OCI-LY1 (cell line): Measurements from ENCODE around the gene PARD3.

Experiments
- H2AFZ ChIP-seq: fragments of 200-600 bp; sonication (generic), shearing (Covaris generic); 2 replicates; pipeline ENCODE4 v1.6.0; 2014; ENCODE audit warnings: antibody characterized with exemption, mild to moderate bottlenecking, low read length
- H3F3A ChIP-seq: fragments of 200-600 bp; sonication (generic), shearing (Covaris generic); 2 replicates; pipeline ENCODE4 v1.6.0; 2014; ENCODE audit warnings: mild to moderate bottlenecking, antibody characterized with exemption, low read length, moderate library complexity; ENCODE audit not compliant: insufficient read depth
- H3K27ac ChIP-seq: fragments of 200-600 bp; sonication (generic); 2 replicates; pipeline ENCODE4 v1.5.1; 2014; ENCODE audit warnings: low read length, mixed run types, mild to moderate bottlenecking, low read depth; ENCODE audit not compliant: poor library complexity, severe bottlenecking
- H3K27me3 ChIP-seq: fragments of 200-600 bp; sonication (generic); 2 replicates; pipeline ENCODE4 v1.6.0; 2014; ENCODE audit warnings: antibody characterized with exemption, mild to moderate bottlenecking, low read length, moderate library complexity; ENCODE audit not compliant: insufficient read depth
- H3K36me3 ChIP-seq: fragments of 200-600 bp; sonication (generic); 2 replicates; pipeline ENCODE4 v1.6.1; 2014; ENCODE audit warnings: mild to moderate bottlenecking, antibody characterized with exemption, low read length, moderate library complexity, mixed read lengths; ENCODE audit not compliant: insufficient read depth
- H3K4me1 ChIP-seq: fragments of 200-600 bp; sonication (generic); 2 replicates; pipeline ENCODE4 v1.5.1; 2014; ENCODE audit warnings: mild to moderate bottlenecking, low read length, moderate library complexity; ENCODE audit not compliant: insufficient read depth, severe bottlenecking
- H3K4me2 ChIP-seq: fragments of 200-600 bp; sonication (generic), shearing (Covaris generic); 2 replicates; pipeline ENCODE4 v1.6.1; 2014; ENCODE audit warnings: low read length
- H3K4me3 ChIP-seq: fragments of 200-600 bp; sonication (generic); 2 replicates; pipeline ENCODE4 v1.5.1; 2014; ENCODE audit warnings: low read length, low read depth, mild to moderate bottlenecking, mixed read lengths; ENCODE audit not compliant: poor library complexity, severe bottlenecking
- H3K79me2 ChIP-seq: fragments of 200-600 bp; shearing (Covaris generic); 2 replicates; pipeline ENCODE4 v1.6.1; 2016; ENCODE audit warnings: mixed run types, low read length, mixed read lengths; ENCODE audit not compliant: insufficient read depth
- H3K9ac ChIP-seq: fragments of 200-600 bp; sonication (generic), shearing (Covaris generic); 2 replicates; pipeline ENCODE4 v1.6.1; 2014; ENCODE audit warnings: mild to moderate bottlenecking, low read length, mixed read lengths
- H3K9me2 ChIP-seq: fragments of 200-600 bp; sonication (generic), shearing (Covaris generic); 2 replicates; pipeline ENCODE4 v1.6.1; 2014; ENCODE audit warnings: low read depth, mild to moderate bottlenecking, low read length, mixed read lengths
- H3K9me3 ChIP-seq: fragments of 200-600 bp; shearing (Covaris generic); 2 replicates; pipeline ENCODE4 v1.6.1; 2014; ENCODE audit warnings: low read length, mixed read lengths
- H4K20me1 ChIP-seq: fragments of 200-600 bp; sonication (generic), shearing (Covaris generic); 2 replicates; pipeline ENCODE4 v1.6.0; 2016; ENCODE audit warnings: mild to moderate bottlenecking, low read length; ENCODE audit not compliant: insufficient read depth
- EZH2 ChIP-seq: fragments of 200-600 bp; sonication (generic), shearing (Covaris generic); IDR thresholded peaks from 2 replicates; pipeline ENCODE4 v1.8.0; 2017; ENCODE audit warnings: borderline replicate concordance, mixed run types, mild to moderate bottlenecking, antibody characterized with exemption, low read length, moderate library complexity, mixed read lengths
- TF ChIP-seq, protein P1 (sequence below): fragments of 200-600 bp; sonication (generic), shearing (Covaris generic); IDR thresholded peaks from 2 replicates; pipeline ENCODE4 v1.5.1; 2017; ENCODE audit warnings: mild to moderate bottlenecking, antibody characterized with exemption, low read length, moderate library complexity, mixed read lengths

The PARD3 gene

DNA sequence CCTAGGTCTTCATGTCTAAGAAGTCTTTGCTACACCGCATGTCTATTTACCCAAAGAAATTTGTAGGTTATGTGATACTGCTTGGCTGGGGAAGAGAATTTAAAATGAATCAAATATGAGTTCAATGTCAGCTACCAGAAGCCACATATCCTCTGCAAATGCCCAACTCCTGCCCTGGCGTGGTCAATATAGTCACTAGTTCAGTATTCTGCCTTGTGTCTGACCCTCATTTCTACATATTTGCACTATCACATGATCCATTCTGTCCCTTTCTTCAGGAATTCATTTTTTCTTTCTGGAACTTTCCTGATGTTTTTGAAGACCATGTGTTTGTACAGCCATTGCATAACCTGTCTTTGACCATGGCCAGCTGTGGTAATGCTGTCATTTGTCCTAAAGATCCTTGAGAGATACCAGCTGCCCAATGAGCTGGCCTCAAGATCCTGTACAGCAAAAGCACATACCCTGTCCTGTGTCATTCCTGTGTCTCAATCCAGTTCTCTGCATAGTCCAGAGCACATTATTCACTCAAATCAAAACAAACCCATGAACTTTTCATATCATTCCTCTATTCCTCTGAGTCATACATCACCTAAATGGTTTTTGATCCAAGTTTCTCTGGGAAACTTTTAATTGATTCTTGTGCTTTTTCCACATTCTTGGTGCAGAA is 524.5 kb downstream of the PARD3 start:
- no peak overlapping the region for H3K4me3 ChIP-seq
- H3K9me2 ChIP-seq, result no peaks in the 10 kb centered on the region
- no peak overlapping the region for H3K9ac ChIP-seq
- H3K27ac ChIP-seq, result no peak overlapping the region
- H3K4me2 ChIP-seq, result no peak overlapping the region
- no peak overlapping the region for H2AFZ ChIP-seq
- no peaks in the 10 kb centered on the region for H3K27me3 ChIP-seq
- no peaks in the 10 kb centered on the region for H3F3A ChIP-seq
- H3K9me3 ChIP-seq, result no peaks in the 10 kb centered on the region
- TF ChIP-seq, protein P1, sequence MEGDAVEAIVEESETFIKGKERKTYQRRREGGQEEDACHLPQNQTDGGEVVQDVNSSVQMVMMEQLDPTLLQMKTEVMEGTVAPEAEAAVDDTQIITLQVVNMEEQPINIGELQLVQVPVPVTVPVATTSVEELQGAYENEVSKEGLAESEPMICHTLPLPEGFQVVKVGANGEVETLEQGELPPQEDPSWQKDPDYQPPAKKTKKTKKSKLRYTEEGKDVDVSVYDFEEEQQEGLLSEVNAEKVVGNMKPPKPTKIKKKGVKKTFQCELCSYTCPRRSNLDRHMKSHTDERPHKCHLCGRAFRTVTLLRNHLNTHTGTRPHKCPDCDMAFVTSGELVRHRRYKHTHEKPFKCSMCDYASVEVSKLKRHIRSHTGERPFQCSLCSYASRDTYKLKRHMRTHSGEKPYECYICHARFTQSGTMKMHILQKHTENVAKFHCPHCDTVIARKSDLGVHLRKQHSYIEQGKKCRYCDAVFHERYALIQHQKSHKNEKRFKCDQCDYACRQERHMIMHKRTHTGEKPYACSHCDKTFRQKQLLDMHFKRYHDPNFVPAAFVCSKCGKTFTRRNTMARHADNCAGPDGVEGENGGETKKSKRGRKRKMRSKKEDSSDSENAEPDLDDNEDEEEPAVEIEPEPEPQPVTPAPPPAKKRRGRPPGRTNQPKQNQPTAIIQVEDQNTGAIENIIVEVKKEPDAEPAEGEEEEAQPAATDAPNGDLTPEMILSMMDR, result no peak
- no peak for TF ChIP-seq EZH2
- no peaks in the 10 kb centered on the region for H3K36me3 ChIP-seq
- H3K4me1 ChIP-seq, result no peaks in the 10 kb centered on the region
- H3K79me2 ChIP-seq, result no peaks in the 10 kb centered on the region
- no peaks in the 10 kb centered on the region for H4K20me1 ChIP-seq

DNA sequence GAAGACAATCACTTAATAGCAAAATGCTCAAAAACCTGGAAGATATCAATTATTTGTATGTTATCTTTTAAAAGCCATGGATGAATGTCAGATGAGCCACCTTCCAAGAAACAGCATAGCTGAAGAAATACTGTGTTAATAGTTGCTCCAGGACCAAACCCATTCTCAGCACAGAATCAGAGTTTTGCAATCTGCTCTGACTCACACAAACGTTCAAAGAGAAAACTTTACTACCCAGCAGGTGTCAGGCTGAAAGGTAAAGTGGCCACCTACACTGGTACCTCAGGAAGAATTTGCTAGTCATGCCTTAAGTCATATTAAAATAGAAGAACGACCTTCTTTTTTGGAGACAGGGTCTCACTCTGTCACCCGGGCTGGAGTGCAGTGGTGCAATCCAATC is 526.5 kb downstream of the PARD3 start:
- H3K79me2 ChIP-seq, result no peaks in the 10 kb centered on the region
- no peaks in the 10 kb centered on the region for H4K20me1 ChIP-seq
- H3K4me1 ChIP-seq, result no peaks in the 10 kb centered on the region
- H3K4me2 ChIP-seq, result no peak overlapping the region
- no peak overlapping the region for H3K27ac ChIP-seq
- H3K9ac ChIP-seq, result no peak overlapping the region
- no peaks in the 10 kb centered on the region for H3K9me3 ChIP-seq
- H3K27me3 ChIP-seq, result no peaks in the 10 kb centered on the region
- TF ChIP-seq, protein P1, result no peak
- TF ChIP-seq EZH2, result no peak
- H3K9me2 ChIP-seq, result no peaks in the 10 kb centered on the region
- no peaks in the 10 kb centered on the region for H3F3A ChIP-seq
- no peak overlapping the region for H2AFZ ChIP-seq
- no peak overlapping the region for H3K4me3 ChIP-seq
- no peaks in the 10 kb centered on the region for H3K36me3 ChIP-seq

DNA sequence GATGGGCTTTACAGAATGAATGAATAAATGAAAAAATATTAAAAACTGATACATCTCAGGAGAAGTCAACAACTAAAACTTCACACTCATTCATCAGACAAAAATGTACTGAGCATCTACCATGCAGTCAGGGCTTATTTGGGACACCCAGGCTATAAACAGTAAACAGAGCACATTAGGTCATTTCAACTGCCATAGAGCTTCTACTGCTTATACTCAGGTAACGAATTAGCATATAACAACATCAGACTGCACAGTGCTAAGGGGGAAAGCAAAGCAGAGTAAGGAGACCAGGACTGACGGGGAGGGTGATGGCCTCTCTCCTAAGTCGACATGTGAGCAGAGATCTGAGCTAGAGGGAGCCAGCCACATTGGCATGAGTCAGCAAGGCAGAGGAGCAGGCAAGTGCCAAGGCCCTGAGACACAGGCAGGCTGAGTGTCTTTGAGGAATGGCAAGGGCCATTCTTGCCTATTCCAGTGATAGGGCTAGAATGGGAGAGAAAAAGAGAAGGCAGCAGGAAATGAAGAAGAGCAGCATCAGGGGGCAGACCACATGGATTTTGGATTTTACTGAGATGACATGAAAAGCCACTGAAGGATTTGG is 528.9 kb downstream of the PARD3 start:
- Histone ChIP-seq H3K4me1 (no peaks in the 10 kb centered on the region), H3K27me3 (no peaks in the 10 kb centered on the region), H2AFZ (no peak overlapping the region), H3K4me3 (no peak overlapping the region), H3K9me2 (no peaks in the 10 kb centered on the region), H4K20me1 (no peaks in the 10 kb centered on the region), H3K36me3 (no peaks in the 10 kb centered on the region), H3K79me2 (no peaks in the 10 kb centered on the region), H3K27ac (no peak overlapping the region), H3K9ac (no peak overlapping the region), H3K4me2 (no peak overlapping the region), H3F3A (no peaks in the 10 kb centered on the region), H3K9me3 (no peaks in the 10 kb centered on the region)
- TF ChIP-seq EZH2, result no peak
- TF ChIP-seq, protein P1, result no peak
